Lung microvascular endothelial cell (primary cell): ENCODE measurements around the gene LRRC74A. TPM values are rescaled to one million over a fixed set of nuclear protein-coding genes. Genes with fewer than 3 reads are reported as not detected.
A peak's percentile ranks its signal among the peaks of the same experiment; 100 is the strongest.

Experiments
- DNase-seq, 2 donors: peaks; one replicate each; pipeline versions ENCODE4 v3.0.0 to v3.0.0-alpha.2; 2010; ENCODE audit warnings: low read depth in 2 of 2
- total RNA-seq: library from RNA; depleted of rRNA; stranded (reverse); fragments of >200 nt; gene quantifications from 2 replicates; pipeline ENCODE4 v1.2.1, GENCODE V29; 2014

LRRC74A gene
- total RNA-seq, result not detected in 2 replicates

GRCh38 chr14:76826122-76826521 is at the start of gene LRRC74A:
Gene LRRC74A (plus strand): TSS chr14:76826408. CDS start chr14:76826698, 290 bp downstream.
- DNase-seq, result no peak

- no peak for DNase-seq
Observed at GRCh38 chr14:76776428-76777251, 49.6 kb upstream of the LRRC74A start.

- no peak for DNase-seq
Observed at GRCh38 chr14:76777721-76778120, 48.5 kb upstream of the LRRC74A start.

GRCh38 chr14:76778546-76779215 is 47.5 kb upstream of the LRRC74A start:
- DNase-seq, result no peak

GRCh38 chr14:76779221-76780057 is 46.8 kb upstream of the LRRC74A start:
- DNase-seq, result no peak

- no peak for DNase-seq
Observed at GRCh38 chr14:76780058-76780345, 46.2 kb upstream of the LRRC74A start.

GRCh38 chr14:76780360-76780759 is 45.8 kb upstream of the LRRC74A start:
- no peak for DNase-seq

- DNase-seq, result no peak
Observed at GRCh38 chr14:76780875-76781647, 45.1 kb upstream of the LRRC74A start.

GRCh38 chr14:76781648-76782051 is 44.6 kb upstream of the LRRC74A start:
- no peak for DNase-seq

- DNase-seq, result no peak
Observed at GRCh38 chr14:76782115-76782884, 43.9 kb upstream of the LRRC74A start.

GRCh38 chr14:76782885-76783566 is 43.2 kb upstream of the LRRC74A start:
- DNase-seq, result no peak

GRCh38 chr14:76784266-76784874 is 41.8 kb upstream of the LRRC74A start:
- no peak for DNase-seq

- peak; percentile 86 to 89 for DNase-seq
Observed at GRCh38 chr14:76784881-76785280, 41.3 kb upstream of the LRRC74A start.

GRCh38 chr14:76786601-76787000 is 39.6 kb upstream of the LRRC74A start:
- no peak for DNase-seq

GRCh38 chr14:76792422-76792821 is 33.8 kb upstream of the LRRC74A start:
- DNase-seq, result no peak

GRCh38 chr14:76793324-76793723 is 32.9 kb upstream of the LRRC74A start:
- DNase-seq, result no peak

GRCh38 chr14:76793956-76794355 is 32.3 kb upstream of the LRRC74A start:
- no peak for DNase-seq

GRCh38 chr14:76806446-76806845 is 19.8 kb upstream of the LRRC74A start:
- no peak for DNase-seq

GRCh38 chr14:76808011-76808410 is 18.2 kb upstream of the LRRC74A start:
- no peak for DNase-seq

- no peak for DNase-seq
Observed at GRCh38 chr14:76808990-76809389, 17.2 kb upstream of the LRRC74A start.
